ENCODE data around the gene RAB25. TPM values are rescaled to one million over a fixed set of nuclear protein-coding genes. Genes with fewer than 3 reads are reported as not detected.

The RAB25 gene
- polyA plus RNA-seq, 1 donor (not counting 4 experiments of a cell fraction or from before 2014, with no cell fraction given) = 93.4 TPM

- FAIRE-seq (no peak), DNase-seq (ENCODE audit: low read depth, low spot score) (no peak)
- Histone ChIP-seq H3K27ac (ENCODE audit: control insufficient read depth, insufficient read depth, low read length) (no peak overlapping the region), H3K4me3 (ENCODE audit: control insufficient read depth in 2 of 3, extremely low read depth in 1 of 3, insufficient read depth in 2 of 3, low read depth in 1 of 3, low read length in 3 of 3) (no peak overlapping the region), H3K9me3 (ENCODE audit: control insufficient read depth, low read depth, low read length) (no peaks in the 10 kb centered on the region), H3K27me3 (ENCODE audit: control insufficient read depth, extremely low read depth, insufficient read depth, low read length) (no peaks in the 10 kb centered on the region), H3K9me1 (ENCODE audit: control insufficient read depth, extremely low read depth, insufficient read depth, low read length) (no peaks in the 10 kb centered on the region), H3K36me3 (ENCODE audit: control insufficient read depth in 2 of 2, extremely low read depth in 1 of 2, insufficient read depth in 2 of 2, low read length in 2 of 2) (no peaks in the 10 kb centered on the region), H3K79me2 (ENCODE audit: control insufficient read depth, insufficient read depth, low read length) (peaks cover 7% of the 10 kb centered on the region), H4K20me1 (ENCODE audit: control insufficient read depth, extremely low read depth, insufficient read depth, low read length) (peaks cover 5% of the 10 kb centered on the region), H3K9ac (ENCODE audit: control insufficient read depth, extremely low read depth, insufficient read depth, low read length) (no peak overlapping the region), H3K4me1 (ENCODE audit: control insufficient read depth, extremely low read depth, insufficient read depth, low read length) (peaks cover 34% of the 10 kb centered on the region), H2AFZ (ENCODE audit: control insufficient read depth, low read length) (no peak overlapping the region), H3K4me2 (ENCODE audit: control insufficient read depth, extremely low read depth, insufficient read depth, low read depth, low read length) (no peak overlapping the region)
- TF ChIP-seq CTCF (optimal IDR thresholded peaks at IDR 0.05 in 1 of 3, IDR thresholded peaks at IDR 0.05 in 1 of 3, conservative IDR thresholded peaks at IDR 0.05 in 1 of 3; ENCODE audit: extremely low read depth in 1 of 3, insufficient read depth in 2 of 3, low read length in 3 of 3) (no peak), EZH2 (IDR thresholded peaks at IDR 0.05; ENCODE audit: low read length) (no peak)
- dilution Hi-C loops (cut with MboI; ENCODE audit: extremely low pct_ligation_motif_present, low sequenced_read_pairs) = no loop called here
These were observed 49.3 kb downstream of the RAB25 start for GRCh38 chr1:156110252-156110651.

DNA sequence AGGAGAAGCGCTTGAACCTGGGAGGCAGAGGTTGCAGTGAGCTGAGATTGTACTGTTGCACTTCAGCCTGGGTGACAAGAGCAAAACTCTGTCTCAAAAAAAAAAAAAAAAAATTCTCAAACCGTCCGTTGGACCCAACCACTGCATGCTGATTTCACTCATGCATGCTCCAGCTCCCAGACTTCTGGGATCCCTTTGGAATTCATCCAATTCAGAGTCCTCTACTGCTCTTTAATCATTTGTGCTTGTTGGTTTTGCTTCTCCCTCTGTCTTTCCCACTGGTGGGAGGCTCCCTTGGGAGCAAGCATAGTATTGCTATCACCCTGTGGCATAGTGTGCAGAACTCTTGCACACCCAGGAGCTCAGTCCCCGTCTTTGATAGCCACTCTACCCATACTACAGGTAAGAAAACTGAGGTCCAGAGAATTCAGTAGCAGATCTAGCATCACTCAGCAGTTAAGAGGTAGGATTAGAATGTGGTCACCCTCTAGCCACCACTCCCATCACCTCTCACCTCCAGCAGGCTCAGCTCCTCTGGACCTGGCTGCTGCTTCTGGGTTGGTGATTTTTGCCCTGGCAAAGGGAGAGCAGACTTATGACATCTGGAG is 50.5 kb downstream of the RAB25 start:
- Histone ChIP-seq H3K9me3 (ENCODE audit: control insufficient read depth, low read depth, low read length) (no peaks in the 10 kb centered on the region), H3K9me1 (ENCODE audit: control insufficient read depth, extremely low read depth, insufficient read depth, low read length) (no peaks in the 10 kb centered on the region), H3K27me3 (ENCODE audit: control insufficient read depth, extremely low read depth, insufficient read depth, low read length) (no peaks in the 10 kb centered on the region), H4K20me1 (ENCODE audit: control insufficient read depth, extremely low read depth, insufficient read depth, low read length) (peaks cover 7% of the 10 kb centered on the region), H3K4me2 (ENCODE audit: control insufficient read depth, extremely low read depth, insufficient read depth, low read depth, low read length) (no peak overlapping the region), H3K79me2 (ENCODE audit: control insufficient read depth, insufficient read depth, low read length) (peaks cover 19% of the 10 kb centered on the region), H3K27ac (ENCODE audit: control insufficient read depth, insufficient read depth, low read length) (no peak overlapping the region), H3K4me3 (ENCODE audit: control insufficient read depth in 2 of 3, extremely low read depth in 1 of 3, insufficient read depth in 2 of 3, low read depth in 1 of 3, low read length in 3 of 3) (no peak overlapping the region), H3K4me1 (ENCODE audit: control insufficient read depth, extremely low read depth, insufficient read depth, low read length) (peaks cover 24% of the 10 kb centered on the region), H3K36me3 (ENCODE audit: control insufficient read depth in 2 of 2, extremely low read depth in 1 of 2, insufficient read depth in 2 of 2, low read length in 2 of 2) (peaks cover 0 to 3% of the 10 kb centered on the region in 2 experiments), H2AFZ (ENCODE audit: control insufficient read depth, low read length) (no peak overlapping the region), H3K9ac (ENCODE audit: control insufficient read depth, extremely low read depth, insufficient read depth, low read length) (no peak overlapping the region)
- dilution Hi-C loops (cut with MboI; ENCODE audit: extremely low pct_ligation_motif_present, low sequenced_read_pairs) = no loop called here
- FAIRE-seq (no peak), DNase-seq (ENCODE audit: low read depth, low spot score) (no peak)
- no peak for TF ChIP-seq CTCF (optimal IDR thresholded peaks at IDR 0.05 in 1 of 3, IDR thresholded peaks at IDR 0.05 in 1 of 3, conservative IDR thresholded peaks at IDR 0.05 in 1 of 3; ENCODE audit: extremely low read depth in 1 of 3, insufficient read depth in 2 of 3, low read length in 3 of 3)
- no peak for TF ChIP-seq EZH2 (IDR thresholded peaks at IDR 0.05; ENCODE audit: low read length)

Data from keratinocyte (primary cell).